Hepatic stellate cell (primary cell): ENCODE measurements around the gene TOMM6.
"Not testable (repeated sequence)": the region's sequence is repeated elsewhere in the genome, so short reads cannot be mapped to it uniquely, and the experiment has no call there.

ENCODE experiments used
- DNase-seq: peaks from one replicate; pipeline ENCODE4 v3.0.0; 2011; ENCODE audit warnings: low spot score

The TOMM6 gene

DNA sequence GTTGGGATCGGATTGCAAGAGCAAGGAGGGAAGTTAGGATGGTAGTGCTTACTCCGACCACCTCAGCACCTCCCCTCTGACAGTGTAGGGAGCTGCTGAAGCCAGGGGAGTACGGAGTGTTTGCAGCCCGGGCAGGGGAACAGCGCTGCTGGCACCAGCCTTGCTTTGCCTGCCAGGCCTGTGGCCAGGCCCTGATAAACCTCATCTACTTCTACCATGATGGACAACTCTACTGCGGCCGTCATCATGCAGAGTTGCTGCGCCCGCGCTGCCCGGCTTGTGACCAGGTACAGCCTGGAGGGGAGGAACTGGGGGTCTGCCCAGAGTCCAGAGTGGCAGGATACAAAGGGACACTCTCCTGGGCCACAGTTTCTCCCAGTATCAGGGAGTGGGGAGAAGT, 2.2 kb upstream of the TOMM6 start:
- no peak for DNase-seq

DNA sequence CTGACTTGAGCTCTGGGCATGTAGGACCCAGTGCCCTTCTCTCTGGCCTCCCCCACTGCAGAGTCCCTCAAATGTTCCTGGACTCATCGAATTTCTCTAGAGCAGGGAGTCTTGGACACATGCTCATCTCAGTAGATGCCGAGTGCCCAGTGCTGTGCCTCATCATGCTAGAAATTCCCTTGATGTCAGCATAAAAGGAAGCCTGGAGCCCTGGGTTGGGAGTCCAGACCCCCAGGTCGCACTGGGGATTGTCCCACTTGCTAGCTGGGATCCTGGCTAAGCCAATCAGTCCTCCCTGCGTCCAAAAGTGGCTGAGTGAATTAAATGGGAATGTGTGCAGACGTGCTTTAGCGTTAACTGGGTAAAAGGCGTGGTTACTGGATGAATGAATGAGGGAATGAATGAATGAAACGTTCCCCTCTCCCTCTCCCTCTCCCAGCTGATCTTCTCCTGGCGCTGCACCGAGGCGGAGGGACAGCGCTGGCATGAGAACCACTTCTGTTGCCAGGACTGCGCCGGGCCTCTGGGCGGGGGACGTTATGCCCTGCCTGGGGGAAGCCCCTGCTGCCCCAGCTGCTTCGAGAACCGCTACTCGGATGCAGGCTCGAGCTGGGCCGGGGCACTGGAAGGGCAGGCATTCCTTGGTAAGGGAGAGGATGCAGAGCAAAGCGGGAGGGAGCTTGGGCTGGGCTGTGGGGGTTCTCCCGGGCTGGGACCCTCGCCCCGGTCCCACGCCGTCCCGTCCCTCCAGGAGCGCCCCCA, 1.6 kb upstream of the TOMM6 start:
- no peak for DNase-seq

DNA sequence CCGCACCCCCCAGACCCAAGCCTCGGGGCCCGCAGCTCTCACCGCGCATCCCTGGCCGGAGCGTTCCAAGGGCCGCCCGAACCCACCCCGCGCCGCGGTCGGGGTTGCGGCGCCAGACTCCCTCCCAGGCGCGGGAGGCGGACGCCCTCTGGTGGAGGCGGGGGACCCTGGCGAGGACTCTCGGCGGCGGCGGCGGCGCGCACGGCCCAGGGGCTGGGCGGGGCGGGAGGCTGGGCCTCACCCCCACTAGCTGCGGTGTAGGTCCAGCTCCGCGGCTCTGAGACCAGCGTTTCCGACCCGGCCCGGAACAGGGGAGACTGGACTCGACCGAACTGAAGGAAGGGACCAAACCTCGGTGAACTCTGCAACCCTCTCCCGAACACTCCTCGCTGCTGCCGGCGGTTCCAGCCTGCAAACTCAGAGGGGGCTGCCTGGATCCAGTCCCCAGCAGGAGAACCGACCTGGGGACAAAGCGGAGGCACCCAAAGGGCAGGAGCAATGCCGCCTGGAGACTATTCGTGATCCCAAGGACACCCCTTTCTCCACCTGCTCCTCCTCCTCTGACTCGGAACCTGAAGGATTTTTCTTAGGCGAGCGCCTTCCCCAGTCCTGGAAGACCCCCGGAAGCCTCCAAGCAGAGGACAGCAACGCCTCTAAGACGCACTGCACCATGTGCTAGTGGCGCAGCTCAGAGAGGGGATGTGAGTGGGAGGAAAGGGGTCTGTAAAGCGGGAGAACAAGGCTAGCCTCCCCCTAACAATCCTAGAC, 859 bp upstream of the TOMM6 start:
- peak; percentile 93 for DNase-seq

DNA sequence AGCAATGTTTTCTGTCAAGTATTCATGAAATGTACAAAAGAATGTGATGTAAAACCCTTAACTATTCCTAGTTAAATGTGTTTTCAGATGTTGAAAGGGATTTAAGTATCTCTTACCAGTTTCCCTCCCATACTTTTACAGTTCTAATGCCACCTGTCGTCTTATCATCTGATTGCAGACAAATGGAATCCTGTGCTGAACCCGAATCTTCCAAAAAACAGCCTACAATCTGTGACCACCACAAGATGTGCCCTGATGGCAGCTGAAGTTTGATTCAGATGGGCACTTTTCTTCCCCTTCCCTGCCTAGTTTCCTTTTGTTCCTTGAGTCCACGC, 1.9 kb downstream of the TOMM6 start:
- DNase-seq = no peak

DNA sequence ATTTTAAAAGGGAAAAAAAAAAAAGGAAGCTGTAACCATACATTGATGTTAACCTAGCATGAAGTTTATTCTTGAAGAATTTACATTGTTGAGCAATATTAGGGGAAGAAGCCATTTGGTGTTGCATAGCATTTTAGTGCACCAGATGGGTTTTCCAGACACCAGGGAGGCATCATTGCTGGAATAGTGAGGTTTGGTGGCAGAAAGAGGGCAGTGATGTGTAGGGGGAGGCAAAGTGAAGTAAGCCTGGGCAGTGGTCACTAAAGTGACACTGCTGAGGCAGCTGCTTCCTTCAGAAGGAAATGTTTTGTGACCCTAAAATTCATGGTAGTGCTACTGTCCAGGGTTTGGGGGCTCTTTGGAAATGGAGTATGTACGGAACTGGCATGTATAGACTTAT, 2.6 kb downstream of the TOMM6 start:
- no peak for DNase-seq

DNA sequence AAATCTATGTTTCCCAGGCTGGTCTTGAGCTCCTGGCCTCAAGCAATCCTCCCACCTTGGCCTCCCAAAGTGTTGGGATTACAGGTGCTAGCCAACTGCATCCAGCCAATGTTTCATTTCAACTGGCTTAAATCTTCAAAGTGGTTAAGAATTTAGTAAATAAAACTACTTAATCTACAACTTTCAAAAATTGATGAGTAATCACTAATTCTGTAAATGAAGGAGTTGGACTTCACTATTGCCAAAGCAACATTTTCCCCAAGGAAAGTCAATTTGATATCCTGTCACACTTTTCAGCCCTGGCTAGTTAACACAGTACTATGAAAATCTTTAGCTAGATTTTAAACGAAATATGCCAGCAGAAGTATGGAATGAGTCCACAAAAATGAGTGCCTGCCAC, 3.8 kb downstream of the TOMM6 start:
- DNase-seq = no peak

DNA sequence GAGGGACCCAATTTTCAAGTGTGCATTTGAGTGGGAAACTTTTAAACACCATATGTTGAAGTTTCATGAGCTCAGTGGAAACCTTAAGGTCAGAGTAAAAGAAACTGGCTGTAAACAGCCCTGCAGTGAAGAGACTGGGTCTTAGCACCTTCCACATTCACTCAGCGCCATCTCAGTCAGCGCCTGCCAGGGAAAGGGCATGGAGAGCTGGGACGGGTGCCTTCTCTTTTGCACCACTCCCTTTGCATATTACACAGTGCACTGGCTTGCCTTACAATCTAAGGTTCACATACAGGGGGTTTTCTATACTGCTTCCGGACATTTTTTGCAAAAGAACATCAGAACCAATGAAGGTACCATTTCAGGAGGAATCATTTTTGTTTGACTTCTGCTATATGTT, 4.5 kb downstream of the TOMM6 start:
- DNase-seq = no peak

DNA sequence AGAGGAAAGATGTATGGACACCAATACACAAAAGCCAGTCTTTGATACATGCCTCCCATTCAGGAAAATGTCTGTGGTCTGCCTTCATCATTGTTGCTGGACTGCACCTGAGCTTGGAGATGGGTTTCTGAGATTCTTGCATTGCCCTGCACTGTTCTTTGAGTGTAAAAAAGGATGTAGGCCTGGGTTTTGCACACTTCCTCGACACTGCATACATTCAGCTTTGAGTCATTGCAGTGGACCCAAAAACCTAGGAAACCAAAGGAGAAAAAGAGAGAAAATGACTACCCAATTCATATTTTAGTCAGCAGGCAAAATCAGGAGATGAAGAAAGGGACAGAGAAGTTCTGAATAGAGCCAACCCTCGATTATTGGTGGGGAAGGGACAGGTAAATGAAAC, 9.0 kb downstream of the TOMM6 start:
- no peak for DNase-seq

DNA sequence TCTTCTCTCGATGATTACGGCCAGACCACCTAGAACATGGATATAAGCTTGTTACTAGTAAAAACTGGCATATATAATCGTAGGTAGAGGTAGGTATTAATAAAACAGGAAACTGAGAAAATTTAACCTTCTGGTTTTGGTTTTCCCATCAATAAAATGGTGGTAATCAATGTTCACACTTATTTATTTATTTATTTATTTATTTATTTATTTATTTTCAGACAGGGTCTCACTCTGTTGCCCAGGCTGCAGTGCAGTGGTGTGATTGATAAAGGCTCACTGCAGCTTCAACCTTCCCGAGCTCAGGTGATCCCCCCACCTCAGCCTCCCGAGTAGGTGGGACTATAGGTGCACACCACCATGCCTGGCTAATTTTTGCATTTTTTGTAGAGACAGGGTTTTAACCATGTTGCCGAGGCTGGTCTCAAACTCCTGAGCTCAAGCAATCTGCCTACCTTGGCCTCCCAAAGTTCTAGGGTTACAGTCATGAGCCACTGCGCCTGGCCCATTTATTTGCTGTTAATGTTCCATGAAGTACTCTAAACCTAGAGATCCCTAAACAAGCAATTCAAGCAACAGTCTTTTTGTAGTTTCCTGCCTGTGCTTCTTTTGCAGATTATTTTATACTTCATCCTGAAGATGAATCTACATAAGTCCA, 11.5 kb downstream of the TOMM6 start:
- DNase-seq = no peak

DNA sequence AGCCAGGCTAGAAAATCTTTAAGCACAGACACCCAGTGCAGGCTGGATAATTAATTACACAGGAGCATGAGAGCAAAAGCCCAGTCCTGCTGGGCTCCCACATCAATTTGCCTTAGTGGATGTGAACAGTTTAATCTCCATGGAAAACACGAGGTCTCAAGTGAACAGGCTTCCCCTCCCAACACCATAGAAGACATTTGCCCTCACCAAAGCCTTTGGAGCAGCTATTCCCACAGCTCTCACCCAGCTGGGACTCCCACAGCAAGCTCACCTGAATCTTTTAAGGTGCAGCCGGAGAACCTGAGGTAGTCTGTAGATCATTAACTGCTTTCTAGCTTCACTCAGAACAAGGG, 12.0 kb downstream of the TOMM6 start:
- no peak for DNase-seq

DNA sequence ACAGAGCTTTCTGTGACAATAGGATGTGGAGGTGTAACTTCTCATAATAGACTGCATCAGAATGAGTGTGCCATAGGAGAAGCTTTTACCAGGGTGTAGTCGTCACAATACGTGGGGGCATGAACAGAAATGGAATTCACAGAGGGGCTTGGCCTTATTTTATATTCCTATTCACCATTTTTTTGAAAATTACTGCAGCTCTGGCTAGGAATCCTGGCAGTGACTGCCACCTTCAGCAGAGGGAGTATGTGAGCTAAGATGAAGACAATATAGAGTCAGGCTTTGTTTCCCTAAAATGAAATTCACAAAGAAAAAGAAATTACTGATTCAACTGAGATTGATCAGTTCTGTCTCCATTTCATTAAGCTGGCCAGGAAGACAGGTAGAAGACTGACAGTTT, 13.9 kb downstream of the TOMM6 start:
- peak; percentile 17 for DNase-seq

DNA sequence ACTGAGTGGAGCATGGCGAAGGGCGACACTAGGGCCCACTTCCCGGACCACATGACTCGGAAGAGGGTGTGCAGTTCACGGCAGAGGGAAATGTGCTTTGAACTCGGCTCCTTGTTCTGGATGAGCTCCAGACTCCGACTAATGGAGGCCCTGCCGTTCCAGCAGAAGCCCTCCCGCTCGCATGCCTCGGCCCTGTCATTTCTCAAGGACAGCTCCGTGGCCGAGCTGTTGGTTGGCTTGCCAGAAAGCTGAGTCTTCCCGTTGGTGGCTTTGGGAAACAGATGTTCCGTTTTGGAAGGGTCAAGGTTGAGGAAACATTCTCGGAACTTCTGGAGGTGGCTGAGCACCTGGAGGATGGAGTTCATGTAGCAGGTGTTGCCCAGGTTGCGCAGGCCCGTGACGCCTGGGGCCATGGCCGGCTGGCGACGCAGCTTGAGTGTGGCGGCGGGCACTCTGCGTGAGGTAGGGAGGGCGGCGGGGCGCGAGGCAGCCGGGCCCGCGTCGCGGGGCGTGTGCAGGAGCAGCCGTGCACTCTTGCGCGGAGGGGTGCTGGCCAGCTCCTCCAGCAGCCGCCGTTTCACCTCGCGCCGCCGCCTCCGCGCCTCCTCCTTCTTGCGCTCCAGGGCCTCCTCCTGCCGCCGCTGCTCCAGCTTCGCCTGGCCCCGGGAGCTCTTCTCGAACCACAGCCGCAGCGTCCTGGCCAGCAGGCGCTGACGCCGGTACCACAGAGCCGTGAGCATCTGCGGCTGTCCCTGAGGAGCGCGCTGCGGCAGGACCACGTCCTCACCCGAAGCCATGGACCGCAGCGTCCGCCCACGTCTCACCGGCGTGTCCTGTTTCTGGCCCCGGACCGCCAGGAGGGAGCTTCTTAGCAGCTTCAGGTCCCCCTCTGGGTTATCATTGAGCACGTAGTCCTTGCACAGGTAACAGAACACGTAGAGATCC, 18.6 kb downstream of the TOMM6 start:
- no peak for DNase-seq

DNA sequence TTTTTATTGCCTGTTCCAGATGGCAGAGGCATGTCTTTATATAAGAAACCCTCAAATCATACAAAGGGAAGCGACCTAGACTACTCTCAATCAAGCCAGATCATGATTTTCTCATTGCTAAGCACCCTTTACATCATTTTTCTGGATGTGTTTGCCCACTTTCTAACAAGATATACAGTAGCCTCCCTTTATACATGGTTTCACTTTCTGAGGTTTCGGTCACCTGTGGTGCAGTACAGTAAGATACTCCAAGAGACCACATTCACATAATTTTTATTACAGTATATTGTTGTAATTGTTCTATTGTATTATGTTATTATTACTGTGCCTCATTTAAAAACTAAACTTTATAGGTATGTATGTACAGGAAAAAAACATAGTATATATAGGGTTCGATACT, 23.6 kb downstream of the TOMM6 start:
- no peak for DNase-seq

DNA sequence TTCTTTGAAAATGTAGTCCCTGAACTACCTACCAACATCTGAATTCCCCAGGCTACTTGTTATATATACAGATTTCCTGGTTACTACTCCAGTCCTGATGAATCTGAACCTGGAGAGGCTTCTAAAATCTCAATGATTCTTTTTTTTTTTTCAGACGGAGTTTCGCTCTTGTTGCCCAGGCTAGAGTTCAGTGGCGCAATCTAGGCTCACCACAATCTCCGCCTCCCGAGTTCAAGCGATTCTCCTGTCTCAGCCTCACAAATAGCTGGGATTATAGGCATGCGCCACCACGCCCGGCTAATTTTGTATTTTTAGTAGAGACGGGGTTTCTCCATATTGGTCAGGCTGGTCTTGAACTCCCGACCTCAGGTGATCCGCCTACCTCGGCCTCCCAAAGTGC, 24.5 kb downstream of the TOMM6 start:
- DNase-seq = not testable (repeated sequence)

DNA sequence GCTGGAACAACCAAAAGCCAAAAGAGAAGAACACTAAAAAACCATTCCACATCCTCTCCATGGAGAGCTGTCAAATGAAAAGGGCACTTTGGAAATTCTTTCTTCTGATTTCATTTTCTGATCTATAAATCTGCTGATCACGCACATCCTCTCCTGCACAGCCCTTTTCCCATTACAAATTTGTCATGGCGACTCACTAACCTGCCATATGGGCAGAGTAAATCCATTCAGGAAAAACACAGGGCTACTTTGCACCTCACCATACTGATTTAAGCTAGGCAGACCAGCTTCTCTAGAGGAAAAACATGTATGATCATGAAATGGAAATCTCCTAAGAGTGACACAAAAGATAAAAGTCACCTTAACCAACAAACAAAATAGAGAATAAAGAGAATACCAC, 26.0 kb downstream of the TOMM6 start:
- no peak for DNase-seq

DNA sequence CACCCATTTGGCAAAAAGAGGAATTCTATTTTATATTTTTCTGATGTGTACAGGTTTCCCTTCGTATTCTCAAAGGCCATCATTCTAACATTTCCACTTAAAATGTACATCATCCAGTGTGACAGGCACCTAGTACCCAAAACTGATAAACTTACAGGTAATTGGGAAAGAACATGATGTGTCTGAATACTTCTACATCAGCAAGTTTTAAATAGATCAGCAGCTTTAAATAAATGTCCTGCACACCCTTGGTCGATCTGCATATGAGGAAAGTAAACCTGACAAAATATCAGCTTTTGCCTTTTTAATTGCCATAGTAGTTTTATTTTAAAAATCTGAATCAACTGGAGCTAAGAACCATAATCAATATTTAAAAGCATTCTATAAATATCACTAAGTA, 26.5 kb downstream of the TOMM6 start:
- DNase-seq = no peak

DNA sequence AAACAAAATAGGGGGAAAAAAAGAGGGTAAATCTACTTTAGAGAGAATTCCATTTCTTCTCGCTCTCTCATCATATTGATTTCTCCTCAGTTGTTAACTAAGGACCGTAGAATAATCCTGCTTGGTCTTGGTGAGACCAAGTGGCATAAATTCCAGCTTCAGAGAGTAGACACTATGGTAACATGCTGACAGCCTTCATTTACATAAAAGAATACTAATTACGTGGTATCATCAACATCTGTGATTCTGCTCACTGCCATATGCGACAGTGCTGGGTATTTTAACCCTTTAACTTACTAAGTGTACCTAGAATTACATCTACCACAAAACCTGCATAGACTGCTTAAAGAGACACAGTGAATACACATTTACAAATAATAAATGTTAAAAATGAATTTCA, 27.1 kb downstream of the TOMM6 start:
- no peak for DNase-seq

DNA sequence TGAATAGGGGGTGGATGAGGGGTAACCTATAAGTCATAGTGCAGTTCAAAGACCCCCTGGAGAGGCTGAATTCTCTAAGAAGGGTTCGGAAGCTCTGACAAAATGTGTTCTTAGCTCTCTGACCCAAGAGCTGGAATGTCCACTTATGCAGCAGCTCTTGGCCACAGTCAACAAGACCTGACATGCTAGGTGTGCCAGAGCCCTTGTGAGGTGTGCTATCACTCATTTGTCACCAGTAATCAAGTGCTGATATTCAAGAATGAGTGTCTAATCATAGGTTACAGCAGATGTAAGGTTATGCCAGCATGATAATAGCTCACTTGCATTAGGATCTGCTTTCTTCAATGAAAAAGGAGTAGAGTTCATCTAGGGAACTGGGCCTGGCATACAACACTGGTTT, 28.1 kb downstream of the TOMM6 start:
- no peak for DNase-seq

DNA sequence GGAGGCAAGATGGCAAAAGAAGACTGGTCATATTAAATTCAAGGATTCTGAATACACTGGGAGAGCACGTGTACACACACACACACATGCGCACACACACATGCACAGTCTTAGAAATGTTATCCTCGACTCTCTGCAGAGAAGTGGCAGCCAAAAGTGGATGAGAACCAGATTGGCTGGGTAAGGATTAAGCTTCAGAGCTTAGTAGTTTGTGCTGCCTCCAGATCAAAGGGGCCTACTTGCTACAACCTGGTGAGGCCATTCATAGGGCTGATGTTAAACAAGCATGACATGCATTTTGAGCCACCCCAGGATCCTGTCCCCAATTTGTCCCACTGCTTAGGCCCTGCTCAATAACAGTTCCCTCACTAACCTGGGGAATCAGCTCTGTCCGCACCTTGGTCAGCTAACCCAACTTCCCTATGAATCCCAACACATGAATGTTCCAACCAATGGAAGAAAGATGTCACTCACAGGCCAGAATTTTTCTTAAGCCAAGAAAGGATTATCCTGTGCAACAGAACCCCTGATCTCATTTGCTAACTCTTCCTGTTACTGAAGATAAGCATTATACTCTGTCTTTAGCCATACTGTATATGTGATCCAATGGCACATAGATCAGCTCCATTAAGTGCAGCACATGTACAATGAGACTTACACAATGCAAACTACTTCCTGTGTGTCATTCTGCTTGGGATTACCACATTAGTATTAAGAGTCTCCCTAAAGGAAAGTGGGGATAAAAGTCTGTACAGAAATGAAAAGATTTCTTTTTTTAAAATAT, 31.0 kb downstream of the TOMM6 start:
- no peak for DNase-seq

DNA sequence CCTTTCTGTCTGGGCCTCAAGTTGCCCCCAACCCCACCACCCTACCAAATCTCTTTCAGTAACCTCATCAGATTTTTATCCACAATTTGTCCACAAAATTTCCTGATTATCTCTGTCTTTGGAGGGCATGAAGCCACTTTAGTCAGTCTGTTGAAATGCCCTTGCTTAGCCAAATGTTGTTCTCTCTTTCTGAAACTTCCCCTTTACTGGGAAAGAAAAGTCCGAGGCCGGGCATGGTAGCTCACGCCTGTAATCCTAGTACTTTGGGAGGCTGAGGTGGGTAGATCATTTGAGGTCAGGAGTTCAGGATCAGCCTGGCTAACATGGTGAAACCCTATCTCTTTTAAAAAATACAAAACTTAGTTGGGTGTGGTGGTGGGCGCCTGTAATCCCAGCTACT, 33.8 kb downstream of the TOMM6 start:
- no peak for DNase-seq

DNA sequence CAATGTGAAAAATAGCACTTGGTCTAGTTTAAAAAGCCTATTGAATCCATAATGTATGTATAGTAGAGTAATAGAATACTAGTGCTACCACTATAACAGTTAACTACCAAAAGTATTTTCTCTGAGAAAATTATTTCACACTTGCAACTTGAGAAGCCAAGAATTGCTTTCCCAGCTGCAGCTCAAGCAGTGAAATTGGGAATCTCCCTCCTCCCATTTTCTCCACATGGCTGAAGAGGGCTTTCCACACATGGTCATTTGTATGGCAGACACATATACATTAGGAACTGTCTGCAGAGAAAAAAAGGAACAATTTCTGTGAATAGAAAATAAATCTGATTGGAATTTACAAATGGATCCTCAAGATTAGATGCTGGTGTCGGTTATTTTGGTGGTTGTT, 34.5 kb downstream of the TOMM6 start:
- no peak for DNase-seq

DNA sequence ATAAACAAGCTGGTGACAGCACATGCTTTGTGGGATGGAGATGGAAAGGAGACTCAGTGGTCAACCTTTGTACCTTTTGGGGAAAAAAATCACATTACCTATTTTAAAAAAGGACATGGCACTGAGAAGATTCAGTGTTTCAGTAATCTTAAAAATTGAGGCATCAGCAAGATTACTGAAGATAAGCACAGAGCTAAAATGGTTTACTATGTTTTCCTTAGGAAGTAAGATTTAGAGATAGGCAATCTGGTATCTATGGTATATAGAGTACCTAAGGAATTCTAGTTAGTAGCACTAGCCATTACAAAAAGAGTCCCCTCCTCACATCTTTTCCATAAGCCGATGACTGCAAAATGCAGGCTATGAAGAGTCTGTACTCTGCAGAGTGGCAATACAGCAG, 35.7 kb downstream of the TOMM6 start:
- DNase-seq = no peak
